Measurements from ENCODE around the gene PHF5A.
"Not testable (repeated sequence)": the region's sequence is repeated elsewhere in the genome, so short reads cannot be mapped to it uniquely, and the experiment has no call there.

PHF5A gene

GRCh38 chr22:41471568-41471967 is 3.1 kb upstream of the PHF5A start:
- DNase-seq (ENCODE audit: low spot score) = no peak
- Histone ChIP-seq H3K27ac (ENCODE audit: poor library complexity, severe bottlenecking) (no peak overlapping the region), H3K36me3 (ENCODE audit: low read depth) (peaks cover 32% of the 10 kb centered on the region), H3K27me3 (ENCODE audit: insufficient read depth, poor library complexity, severe bottlenecking) (no peaks in the 10 kb centered on the region), H3K4me3 (ENCODE audit: severe bottlenecking) (no peak overlapping the region), H3K4me1 (ENCODE audit: insufficient read depth, poor library complexity, severe bottlenecking) (no peaks in the 10 kb centered on the region), H3K9me3 (ENCODE audit: severe bottlenecking) (no peaks in the 10 kb centered on the region)
- TF ChIP-seq, protein P1, sequence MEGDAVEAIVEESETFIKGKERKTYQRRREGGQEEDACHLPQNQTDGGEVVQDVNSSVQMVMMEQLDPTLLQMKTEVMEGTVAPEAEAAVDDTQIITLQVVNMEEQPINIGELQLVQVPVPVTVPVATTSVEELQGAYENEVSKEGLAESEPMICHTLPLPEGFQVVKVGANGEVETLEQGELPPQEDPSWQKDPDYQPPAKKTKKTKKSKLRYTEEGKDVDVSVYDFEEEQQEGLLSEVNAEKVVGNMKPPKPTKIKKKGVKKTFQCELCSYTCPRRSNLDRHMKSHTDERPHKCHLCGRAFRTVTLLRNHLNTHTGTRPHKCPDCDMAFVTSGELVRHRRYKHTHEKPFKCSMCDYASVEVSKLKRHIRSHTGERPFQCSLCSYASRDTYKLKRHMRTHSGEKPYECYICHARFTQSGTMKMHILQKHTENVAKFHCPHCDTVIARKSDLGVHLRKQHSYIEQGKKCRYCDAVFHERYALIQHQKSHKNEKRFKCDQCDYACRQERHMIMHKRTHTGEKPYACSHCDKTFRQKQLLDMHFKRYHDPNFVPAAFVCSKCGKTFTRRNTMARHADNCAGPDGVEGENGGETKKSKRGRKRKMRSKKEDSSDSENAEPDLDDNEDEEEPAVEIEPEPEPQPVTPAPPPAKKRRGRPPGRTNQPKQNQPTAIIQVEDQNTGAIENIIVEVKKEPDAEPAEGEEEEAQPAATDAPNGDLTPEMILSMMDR (IDR thresholded peaks at IDR 0.05; ENCODE audit: poor library complexity, severe bottlenecking) = no peak
- no peak for ATAC-seq (ENCODE audit: low read depth)

GRCh38 chr22:41470886-41471285 is 2.4 kb upstream of the PHF5A start:
- H3K27me3 ChIP-seq (ENCODE audit: insufficient read depth, poor library complexity, severe bottlenecking) = no peaks in the 10 kb centered on the region
- DNase-seq (ENCODE audit: low spot score) = no peak
- no peak overlapping the region for H3K27ac ChIP-seq (ENCODE audit: poor library complexity, severe bottlenecking)
- H3K9me3 ChIP-seq (ENCODE audit: severe bottlenecking) = no peaks in the 10 kb centered on the region
- no peaks in the 10 kb centered on the region for H3K4me1 ChIP-seq (ENCODE audit: insufficient read depth, poor library complexity, severe bottlenecking)
- no peak overlapping the region for H3K4me3 ChIP-seq (ENCODE audit: severe bottlenecking)
- TF ChIP-seq, protein P1 (IDR thresholded peaks at IDR 0.05; ENCODE audit: poor library complexity, severe bottlenecking) = no peak
- no peak for ATAC-seq (ENCODE audit: low read depth)
- H3K36me3 ChIP-seq (ENCODE audit: low read depth) = peaks cover 39% of the 10 kb centered on the region

DNA sequence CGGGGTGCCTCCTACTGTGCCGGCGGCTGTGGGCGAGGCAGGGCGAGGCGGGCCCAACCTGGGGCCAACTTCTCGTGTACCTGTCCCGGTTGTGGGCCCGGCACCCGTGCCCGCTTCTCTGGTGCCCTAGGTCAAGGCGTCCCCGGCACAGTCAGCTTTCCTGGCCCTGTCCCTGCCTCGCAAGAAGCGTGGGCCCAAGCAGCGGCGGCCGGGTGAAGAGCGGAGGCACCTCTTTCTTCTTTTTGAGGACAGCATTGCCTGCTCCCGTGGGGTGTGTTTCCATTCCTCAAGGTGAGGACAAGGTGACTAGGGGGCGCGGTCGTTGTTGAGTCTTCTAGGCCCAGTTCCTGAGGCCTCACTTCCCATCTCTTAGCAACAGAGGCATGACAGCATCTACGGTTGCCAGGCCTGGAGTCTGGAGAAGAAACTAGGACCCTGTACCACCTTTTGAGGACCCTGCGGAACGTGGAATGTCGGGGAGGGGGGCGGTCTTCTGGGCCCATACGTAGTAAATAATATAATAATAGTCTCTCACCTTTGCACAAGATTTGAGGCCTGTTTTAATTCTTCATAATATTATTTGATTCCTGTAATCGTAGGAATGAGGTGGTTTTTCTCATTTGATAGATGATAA is 843 bp upstream of the PHF5A start:
- Histone ChIP-seq H3K4me1 (ENCODE audit: insufficient read depth, poor library complexity, severe bottlenecking) (no peaks in the 10 kb centered on the region), H3K36me3 (ENCODE audit: low read depth) (peaks cover 54% of the 10 kb centered on the region), H3K4me3 (ENCODE audit: severe bottlenecking) (peak overlapping the region; percentile 99), H3K27ac (ENCODE audit: poor library complexity, severe bottlenecking) (peak overlapping the region; percentile 60), H3K9me3 (ENCODE audit: severe bottlenecking) (no peaks in the 10 kb centered on the region), H3K27me3 (ENCODE audit: insufficient read depth, poor library complexity, severe bottlenecking) (no peaks in the 10 kb centered on the region)
- ATAC-seq (ENCODE audit: low read depth) = peak; percentile 38
- DNase-seq (ENCODE audit: low spot score) = no peak
- TF ChIP-seq, protein P1 (IDR thresholded peaks at IDR 0.05; ENCODE audit: poor library complexity, severe bottlenecking) = no peak

- DNase-seq (ENCODE audit: low spot score) (no peak), ATAC-seq (ENCODE audit: low read depth) (no peak)
- TF ChIP-seq, protein P1 (IDR thresholded peaks at IDR 0.05; ENCODE audit: poor library complexity, severe bottlenecking) = no peak
- H3K36me3 ChIP-seq (ENCODE audit: low read depth) = peaks cover 87% of the 10 kb centered on the region
- H3K4me3 ChIP-seq (ENCODE audit: severe bottlenecking) = no peak overlapping the region
- no peaks in the 10 kb centered on the region for H3K9me3 ChIP-seq (ENCODE audit: severe bottlenecking)
- H3K27me3 ChIP-seq (ENCODE audit: insufficient read depth, poor library complexity, severe bottlenecking) = no peaks in the 10 kb centered on the region
- H3K4me1 ChIP-seq (ENCODE audit: insufficient read depth, poor library complexity, severe bottlenecking) = no peaks in the 10 kb centered on the region
- H3K27ac ChIP-seq (ENCODE audit: poor library complexity, severe bottlenecking) = no peak overlapping the region
Measured at GRCh38 chr22:41461901-41462300, 6.6 kb downstream of the PHF5A start.

- H3K27ac ChIP-seq (ENCODE audit: poor library complexity, severe bottlenecking); ATAC-seq (ENCODE audit: low read depth); DNase-seq (ENCODE audit: low spot score); H3K4me1 ChIP-seq (ENCODE audit: insufficient read depth, poor library complexity, severe bottlenecking); H3K4me3 ChIP-seq (ENCODE audit: severe bottlenecking); H3K27me3 ChIP-seq (ENCODE audit: insufficient read depth, poor library complexity, severe bottlenecking); H3K9me3 ChIP-seq (ENCODE audit: severe bottlenecking): not testable (repeated sequence)
- peaks cover 68% of the 10 kb centered on the region for H3K36me3 ChIP-seq (ENCODE audit: low read depth)
Measured at GRCh38 chr22:41460071-41460470, 8.4 kb downstream of the PHF5A start.

Measured in RWPE2 (cell line).